ENCODE data around the gene C3orf33.

DNA sequence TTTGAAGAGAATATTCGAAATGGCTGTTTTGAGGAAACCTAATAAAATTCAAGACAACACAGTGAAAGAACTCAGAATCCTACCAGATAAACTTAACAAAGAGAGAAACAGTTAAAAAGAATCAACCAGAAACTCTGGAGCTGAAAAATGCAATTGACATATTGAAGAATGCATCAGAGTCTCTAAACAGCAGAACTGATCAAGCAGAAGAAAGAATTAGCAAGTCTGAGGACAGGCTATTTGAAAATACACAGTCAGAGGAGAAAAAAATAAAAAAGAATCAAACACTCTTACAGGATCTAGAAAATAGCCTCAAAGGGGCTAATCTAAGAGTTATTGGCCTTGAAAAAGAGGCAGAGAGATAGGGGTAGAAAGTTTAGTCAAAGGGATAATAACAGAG is 13.5 kb downstream of the C3orf33 start:
- TF ChIP-seq PATZ1 (CRISPR knock-in tag; IDR thresholded peaks at IDR 0.05; ENCODE audit: borderline replicate concordance) (no peak), GLIS3 (CRISPR knock-in tag; IDR thresholded peaks at IDR 0.05) (no peak), SNAI2 (CRISPR knock-in tag; IDR thresholded peaks at IDR 0.05) (no peak), ZFP30 (CRISPR knock-in tag; IDR thresholded peaks at IDR 0.05) (peak; percentile 76), ZFP3 (CRISPR knock-in tag; IDR thresholded peaks at IDR 0.05) (no peak), PPARA (CRISPR knock-in tag; IDR thresholded peaks at IDR 0.05; ENCODE audit: borderline replicate concordance) (no peak), CSDC2 (CRISPR knock-in tag; IDR thresholded peaks at IDR 0.05) (no peak), CREB5 (CRISPR knock-in tag; IDR thresholded peaks at IDR 0.05; ENCODE audit: low read depth) (no peak), ISL1 (CRISPR knock-in tag; IDR thresholded peaks at IDR 0.05) (no peak)
- TF ChIP-seq, protein P1, sequence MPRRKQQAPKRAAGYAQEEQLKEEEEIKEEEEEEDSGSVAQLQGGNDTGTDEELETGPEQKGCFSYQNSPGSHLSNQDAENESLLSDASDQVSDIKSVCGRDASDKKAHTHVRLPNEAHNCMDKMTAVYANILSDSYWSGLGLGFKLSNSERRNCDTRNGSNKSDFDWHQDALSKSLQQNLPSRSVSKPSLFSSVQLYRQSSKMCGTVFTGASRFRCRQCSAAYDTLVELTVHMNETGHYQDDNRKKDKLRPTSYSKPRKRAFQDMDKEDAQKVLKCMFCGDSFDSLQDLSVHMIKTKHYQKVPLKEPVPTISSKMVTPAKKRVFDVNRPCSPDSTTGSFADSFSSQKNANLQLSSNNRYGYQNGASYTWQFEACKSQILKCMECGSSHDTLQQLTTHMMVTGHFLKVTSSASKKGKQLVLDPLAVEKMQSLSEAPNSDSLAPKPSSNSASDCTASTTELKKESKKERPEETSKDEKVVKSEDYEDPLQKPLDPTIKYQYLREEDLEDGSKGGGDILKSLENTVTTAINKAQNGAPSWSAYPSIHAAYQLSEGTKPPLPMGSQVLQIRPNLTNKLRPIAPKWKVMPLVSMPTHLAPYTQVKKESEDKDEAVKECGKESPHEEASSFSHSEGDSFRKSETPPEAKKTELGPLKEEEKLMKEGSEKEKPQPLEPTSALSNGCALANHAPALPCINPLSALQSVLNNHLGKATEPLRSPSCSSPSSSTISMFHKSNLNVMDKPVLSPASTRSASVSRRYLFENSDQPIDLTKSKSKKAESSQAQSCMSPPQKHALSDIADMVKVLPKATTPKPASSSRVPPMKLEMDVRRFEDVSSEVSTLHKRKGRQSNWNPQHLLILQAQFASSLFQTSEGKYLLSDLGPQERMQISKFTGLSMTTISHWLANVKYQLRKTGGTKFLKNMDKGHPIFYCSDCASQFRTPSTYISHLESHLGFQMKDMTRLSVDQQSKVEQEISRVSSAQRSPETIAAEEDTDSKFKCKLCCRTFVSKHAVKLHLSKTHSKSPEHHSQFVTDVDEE (CRISPR knock-in tag; IDR thresholded peaks at IDR 0.05) = no peak
